HCT116 (cell line): ENCODE results near the gene MOB3C. TPM values are rescaled to one million over a fixed set of nuclear protein-coding genes. Genes with fewer than 3 reads are reported as not detected.

ENCODE experiments used
- ATAC-seq: fragments of 200-7000 bp; cut with Tn5 transposase; 2 replicates; pipeline ENCODE4 v1.9.1; 2020; ENCODE audit warnings: mild to moderate bottlenecking, moderate library complexity
- BruUV-seq: library from RNA; stranded (reverse); fragments of 400-500 nt; replicated peaks from 2 replicates; lab custom pipeline; 2021; lab: Mats Ljungman, UMichigan
- CTCF ChIA-PET: fragments of 300-600 bp; sonication (Branson Sonifier 250); formaldehyde crosslinking; loops from one replicate; lab custom pipeline; 2021; ENCODE audit warnings: antibody characterized with exemption; lab: Charles Lee
- POLR2A ChIA-PET: fragments of 300-600, 350-600 bp; sonication (Branson Sonifier 250); formaldehyde crosslinking; loops from one replicate; lab custom pipeline; 2021; ENCODE audit warnings: antibody characterized with exemption; lab: Charles Lee
- RAD21 ChIA-PET, 2 experiments: fragments of 300-600 bp; sonication (Branson Sonifier 250); formaldehyde crosslinking; loops; one replicate each; lab custom pipeline; 2023; ENCODE audit warnings: low total read pairs in 2 of 2; ENCODE audit not compliant: uncharacterized antibody in 2 of 2, unreplicated experiment in 2 of 2, low non-redundant PET in 1 of 2; lab: Charles Lee
- DNase-seq: peaks from one replicate; pipeline ENCODE4 v3.0.0-alpha.2; 2010; ENCODE audit warnings: low read depth, low spot score
- H2AFZ ChIP-seq: fragments of 200-600 bp; shearing (Covaris generic), sonication (generic); 2 replicates; pipeline ENCODE4 v1.6.1; 2017; ENCODE audit warnings: low read depth, mixed run types, mixed read lengths, antibody characterized with exemption, low read length; ENCODE audit not compliant: poor library complexity, severe bottlenecking
- H3K27ac ChIP-seq: 2 replicates; pipeline ENCODE4 v1.5.1; 2012; ENCODE audit warnings: low read depth, low read length
- H3K27me3 ChIP-seq: fragments of 200-600 bp; sonication (generic); 2 replicates; pipeline ENCODE4 v1.6.1; 2016; ENCODE audit warnings: mixed run types, low read length, mixed read lengths; ENCODE audit not compliant: insufficient read depth
- H3K36me3 ChIP-seq, 2 experiments: fragments of 200-500 bp in 1 of 2; fragments of 200-600 bp in 1 of 2; sonication (Bioruptor generic) in 1 of 2; sonication (generic) in 1 of 2; 2 replicates each; pipeline versions ENCODE4 v1.5.1 to v1.6.1; 2014 to 2016; ENCODE audit warnings: low read length in 2 of 2, inconsistent platforms in 1 of 2, mixed read lengths in 1 of 2, mixed run types in 1 of 2; ENCODE audit not compliant: insufficient read depth in 2 of 2, control insufficient read depth in 1 of 2
- H3K4me1 ChIP-seq, 2 experiments: fragments of 200-600 bp in 1 of 2; sonication (generic) in 1 of 2; 2 replicates each; pipeline versions ENCODE4 v1.5.1 to v1.6.1; 2012 to 2017; ENCODE audit warnings: low read length in 2 of 2, inconsistent platforms in 1 of 2, mild to moderate bottlenecking in 1 of 2, mixed read lengths in 1 of 2, mixed run types in 1 of 2, moderate library complexity in 1 of 2; ENCODE audit not compliant: insufficient read depth in 2 of 2, control insufficient read depth in 1 of 2
- H3K4me2 ChIP-seq: fragments of 200-600 bp; sonication (generic); 2 replicates; pipeline ENCODE4 v1.6.1; 2017; ENCODE audit warnings: mixed run types, low read length, mixed read lengths
- H3K4me3 ChIP-seq, 2 experiments: fragments of 200-600 bp in 1 of 2; sonication (generic) in 1 of 2; replicated peaks in 1 of 2; 2 replicates each; pipeline ENCODE4 v1.5.1; 2011 to 2016; ENCODE audit warnings: low read length in 2 of 2, control low read depth in 1 of 2, low read depth in 1 of 2, mild to moderate bottlenecking in 1 of 2, mixed read lengths in 1 of 2, mixed run types in 1 of 2
- H3K79me2 ChIP-seq: fragments of 200-600 bp; sonication (generic); 2 replicates; pipeline ENCODE4 v1.6.1; 2017; ENCODE audit warnings: mild to moderate bottlenecking, mixed run types, low read length, moderate library complexity, mixed read lengths; ENCODE audit not compliant: insufficient read depth
- H3K9ac ChIP-seq: fragments of 200-600 bp; sonication (generic); 2 replicates; pipeline ENCODE4 v1.6.1; 2016; ENCODE audit warnings: low read length, mixed read lengths
- H3K9me2 ChIP-seq: fragments of 200-600 bp; sonication (generic), shearing (Covaris generic); 2 replicates; pipeline ENCODE4 v1.6.1; 2017; ENCODE audit warnings: mixed run types, mild to moderate bottlenecking, moderate library complexity; ENCODE audit not compliant: insufficient read depth
- H3K9me3 ChIP-seq, 2 experiments: fragments of 200-500 bp in 1 of 2; fragments of 200-600 bp in 1 of 2; sonication (Bioruptor generic) in 1 of 2; sonication (generic) in 1 of 2; 2 replicates each; pipeline ENCODE4 v1.6.1; 2014 to 2017; ENCODE audit warnings: low read length in 2 of 2, mixed read lengths in 2 of 2, inconsistent platforms in 1 of 2, low read depth in 1 of 2, mild to moderate bottlenecking in 1 of 2, mixed run types in 1 of 2, moderate library complexity in 1 of 2; ENCODE audit not compliant: control insufficient read depth in 1 of 2, insufficient read depth in 1 of 2
- H4K20me1 ChIP-seq: fragments of 200-600 bp; sonication (generic), shearing (Covaris generic); 2 replicates; pipeline ENCODE4 v1.6.1; 2017; ENCODE audit warnings: mixed run types, mild to moderate bottlenecking, moderate library complexity; ENCODE audit not compliant: insufficient read depth
- CBX3 ChIP-seq: IDR thresholded peaks from 2 replicates; pipeline ENCODE4 v1.6.1; 2012; ENCODE audit warnings: low read depth
- CEBPB ChIP-seq: IDR thresholded peaks from 2 replicates; pipeline ENCODE4 v1.6.1; 2012; ENCODE audit warnings: low read depth
- EGR1 ChIP-seq: IDR thresholded peaks from 2 replicates; pipeline ENCODE4 v1.6.1; 2012; ENCODE audit warnings: low read depth
- ELF1 ChIP-seq: IDR thresholded peaks from 2 replicates; pipeline ENCODE4 v1.6.1; 2012; ENCODE audit warnings: low read depth, borderline replicate concordance
- EZH2 ChIP-seq: fragments of 200-600 bp; sonication (generic); IDR thresholded peaks from 2 replicates; pipeline ENCODE4 v1.6.1; 2017; ENCODE audit warnings: antibody characterized with exemption, mixed run types
- FOSL1 ChIP-seq: IDR thresholded peaks from 2 replicates; pipeline ENCODE4 v1.6.1; 2012; ENCODE audit warnings: low read depth
- JUND ChIP-seq: IDR thresholded peaks from 2 replicates; pipeline ENCODE4 v1.6.1; 2012
- POLR2A ChIP-seq: IDR thresholded peaks from 2 replicates; pipeline ENCODE4 v1.7.0; 2011; ENCODE audit warnings: borderline replicate concordance; ENCODE audit not compliant: insufficient read depth, insufficient read length; ENCODE audit errors: extremely low read depth
- POLR2AphosphoS5 ChIP-seq: IDR thresholded peaks from 2 replicates; pipeline ENCODE4 v1.6.1; 2011; ENCODE audit warnings: mild to moderate bottlenecking, low read depth, low read length, moderate library complexity
- RAD21 ChIP-seq: IDR thresholded peaks from 2 replicates; pipeline ENCODE4 v1.6.1; 2012; ENCODE audit warnings: low read depth, mild to moderate bottlenecking
- SIN3A ChIP-seq: IDR thresholded peaks from 2 replicates; pipeline ENCODE4 v1.6.1; 2012; ENCODE audit warnings: low read depth
- YY1 ChIP-seq: IDR thresholded peaks from 2 replicates; pipeline ENCODE4 v1.6.1; 2011; ENCODE audit warnings: low read length, low read depth, moderate library complexity, mild to moderate bottlenecking; ENCODE audit not compliant: insufficient replicate concordance; ENCODE audit errors: extremely low read depth
- ZFX ChIP-seq: fragments of 450-650 bp; IDR thresholded peaks from 2 replicates; pipeline ENCODE4 v1.6.1; 2017
- intact Hi-C: fragments of 100-400 bp; cut with micrococcal nuclease; formaldehyde crosslinking; loops from 2 replicates; pipeline ENCODE4 v1.10.0; 2022
- total RNA-seq: library from RNA; stranded (reverse); gene quantifications from one replicate; pipeline ENCODE4 v1.2.1, GENCODE V29; 2021; ENCODE audit not compliant: unreplicated experiment
- TF ChIP-seq, protein P1 (sequence below): IDR thresholded peaks from 2 replicates; pipeline ENCODE4 v1.6.1; 2012
- TF ChIP-seq, protein P2 (sequence below): IDR thresholded peaks from 2 replicates; pipeline ENCODE4 v1.6.1; 2011; ENCODE audit warnings: mild to moderate bottlenecking, low read length, moderate library complexity; ENCODE audit not compliant: insufficient replicate concordance; ENCODE audit errors: extremely low read depth
- TF ChIP-seq, protein P3 (sequence below): IDR thresholded peaks from 2 replicates; pipeline ENCODE4 v1.6.1; 2012

MOB3C gene
- total RNA-seq, 1 experiment from 2014 or later: 5.5 TPM

DNA sequence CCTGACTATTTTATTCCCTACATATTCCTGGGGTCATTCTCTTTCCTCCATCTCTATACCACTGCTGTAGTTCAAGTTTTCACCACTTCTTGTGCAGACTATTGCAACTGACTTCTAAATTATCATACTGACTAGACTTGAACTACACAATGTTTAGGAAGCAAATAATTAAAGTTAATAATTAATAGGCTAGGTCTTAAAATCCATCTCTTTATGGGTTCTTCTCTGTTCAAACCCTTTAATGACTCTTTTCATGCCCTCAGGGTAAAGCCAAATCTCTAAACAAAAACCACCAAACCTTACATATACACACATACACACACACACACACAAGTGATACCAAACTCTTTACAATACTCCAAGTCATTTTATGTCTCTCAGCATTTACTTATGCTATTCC, 22.3 kb upstream of the MOB3C start:
- Histone ChIP-seq H2AFZ (no peak overlapping the region), H3K9ac (no peak overlapping the region), H3K9me2 (no peaks in the 10 kb centered on the region), H3K4me3 (no peak overlapping the region), H3K9me3 (no peaks in the 10 kb centered on the region), H4K20me1 (no peaks in the 10 kb centered on the region; the same call in 1 of the 2 replicates), H3K27me3 (no peaks in the 10 kb centered on the region), H3K27ac (no peak overlapping the region), H3K4me1 (peaks cover 0 to 6% of the 10 kb centered on the region in 2 experiments; a peak in 2 of 4 replicates), H3K4me2 (no peak overlapping the region), H3K36me3 (peaks cover 4 to 13% of the 10 kb centered on the region in 2 experiments; a peak in 2 of 4 replicates), H3K79me2 (no peaks in the 10 kb centered on the region)
- intact Hi-C loops: no loop called here
- TF ChIP-seq, protein P1, sequence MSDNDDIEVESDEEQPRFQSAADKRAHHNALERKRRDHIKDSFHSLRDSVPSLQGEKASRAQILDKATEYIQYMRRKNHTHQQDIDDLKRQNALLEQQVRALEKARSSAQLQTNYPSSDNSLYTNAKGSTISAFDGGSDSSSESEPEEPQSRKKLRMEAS: no peak
- no peak for TF ChIP-seq POLR2AphosphoS5
- TF ChIP-seq, protein P2, sequence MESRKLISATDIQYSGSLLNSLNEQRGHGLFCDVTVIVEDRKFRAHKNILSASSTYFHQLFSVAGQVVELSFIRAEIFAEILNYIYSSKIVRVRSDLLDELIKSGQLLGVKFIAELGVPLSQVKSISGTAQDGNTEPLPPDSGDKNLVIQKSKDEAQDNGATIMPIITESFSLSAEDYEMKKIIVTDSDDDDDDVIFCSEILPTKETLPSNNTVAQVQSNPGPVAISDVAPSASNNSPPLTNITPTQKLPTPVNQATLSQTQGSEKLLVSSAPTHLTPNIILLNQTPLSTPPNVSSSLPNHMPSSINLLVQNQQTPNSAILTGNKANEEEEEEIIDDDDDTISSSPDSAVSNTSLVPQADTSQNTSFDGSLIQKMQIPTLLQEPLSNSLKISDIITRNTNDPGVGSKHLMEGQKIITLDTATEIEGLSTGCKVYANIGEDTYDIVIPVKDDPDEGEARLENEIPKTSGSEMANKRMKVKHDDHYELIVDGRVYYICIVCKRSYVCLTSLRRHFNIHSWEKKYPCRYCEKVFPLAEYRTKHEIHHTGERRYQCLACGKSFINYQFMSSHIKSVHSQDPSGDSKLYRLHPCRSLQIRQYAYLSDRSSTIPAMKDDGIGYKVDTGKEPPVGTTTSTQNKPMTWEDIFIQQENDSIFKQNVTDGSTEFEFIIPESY: no peak
- ChIA-PET RAD21 (no interaction called here), POLR2A (no interaction called here), CTCF (no interaction called here)
- ATAC-seq: no peak
- no TSS peak for BruUV-seq
- DNase-seq: no peak

DNA sequence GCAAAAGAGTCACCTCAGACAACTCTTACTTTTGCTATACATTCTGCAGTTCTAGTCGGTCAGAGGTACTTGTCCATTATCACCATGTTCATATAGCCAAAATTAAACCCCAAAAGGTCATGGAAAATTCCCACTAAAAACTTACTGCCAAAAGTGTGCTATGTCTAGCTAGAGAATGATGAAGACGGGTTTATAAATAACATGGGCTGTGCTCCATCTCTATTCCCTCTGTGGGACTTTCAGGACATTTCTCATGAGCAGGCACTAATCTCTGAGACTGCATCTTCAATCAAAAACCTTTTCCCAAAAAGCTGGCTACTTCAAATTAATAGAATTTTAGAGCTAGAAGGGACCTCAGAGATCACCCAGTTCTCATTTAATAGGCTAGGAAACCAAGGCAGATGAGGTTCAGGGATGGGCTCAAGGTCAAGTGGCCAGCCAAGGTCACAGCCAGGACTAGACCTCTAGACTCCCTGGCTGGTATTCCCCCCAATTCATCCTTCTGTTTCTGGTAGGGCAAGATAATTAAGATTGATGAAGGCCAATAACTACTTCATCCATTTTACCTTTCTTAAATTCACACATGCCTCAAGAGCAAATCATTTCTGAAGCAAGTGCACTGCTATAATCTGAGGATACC, 21.0 kb upstream of the MOB3C start:
- Histone ChIP-seq H3K4me1 (no peaks in the 10 kb centered on the region), H3K79me2 (no peaks in the 10 kb centered on the region), H3K27me3 (no peaks in the 10 kb centered on the region), H3K27ac (no peak overlapping the region), H4K20me1 (no peaks in the 10 kb centered on the region; the same call in 1 of the 2 replicates), H3K4me2 (no peak overlapping the region), H3K9ac (no peak overlapping the region), H2AFZ (no peak overlapping the region), H3K4me3 (no peak overlapping the region), H3K36me3 (peaks cover 4 to 15% of the 10 kb centered on the region in 2 experiments; a peak in 2 of 4 replicates), H3K9me3 (no peaks in the 10 kb centered on the region), H3K9me2 (no peaks in the 10 kb centered on the region)
- ATAC-seq (no peak), DNase-seq (no peak)
- ChIA-PET RAD21 (no interaction called here), CTCF (no interaction called here), POLR2A (no interaction called here)
- intact Hi-C loops: no loop called here
- no TSS peak for BruUV-seq
- TF ChIP-seq ELF1 (no peak), RAD21 (no peak), POLR2A (no peak), CBX3 (no peak), EGR1 (no peak), CEBPB (no peak), SIN3A (no peak), JUND (no peak), EZH2 (no peak), YY1 (no peak), ZFX (no peak), FOSL1 (no peak)
- TF ChIP-seq, protein P1: no peak
- TF ChIP-seq, protein P2: no peak
- TF ChIP-seq, protein P3, sequence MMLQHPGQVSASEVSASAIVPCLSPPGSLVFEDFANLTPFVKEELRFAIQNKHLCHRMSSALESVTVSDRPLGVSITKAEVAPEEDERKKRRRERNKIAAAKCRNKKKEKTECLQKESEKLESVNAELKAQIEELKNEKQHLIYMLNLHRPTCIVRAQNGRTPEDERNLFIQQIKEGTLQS: no peak
